ENCODE data around the gene STAT5B. TPM values are rescaled to one million over a fixed set of nuclear protein-coding genes. Genes with fewer than 3 reads are reported as not detected.
A peak's percentile ranks its signal among the peaks of the same experiment; 100 is the strongest.

The STAT5B gene
- total and polyA plus RNA-seq, 9 of the 15 experiments (the other 6 are each of a cell fraction or from before 2014, with no cell fraction given), result 20.8 to 176 (median 92.4) TPM

- WGBS (ENCODE audit: insufficient coverage, low coverage, missing lambda C conversion rate), result under 1% methylated on average over 42 of the region's 44 CpGs
- Histone ChIP-seq H3K4me2 (ENCODE audit: insufficient read depth, low read length) (peak overlapping the region; percentile 79), H3K4me1 (replicated peaks in 1 of 2; ENCODE audit: control insufficient read depth in 2 of 2, insufficient read depth in 2 of 2, low read length in 2 of 2) (peaks cover 16 to 28% of the 10 kb centered on the region in 2 experiments; a peak in 4 of 5 replicates), H3K4me3 (peak overlapping the region; percentile 81), H4K20me1 (replicated peaks; ENCODE audit: control insufficient read depth, insufficient read depth, low read length) (no peaks in the 10 kb centered on the region), H3K9me1 (ENCODE audit: control insufficient read depth, insufficient read depth, low read length) (no peaks in the 10 kb centered on the region), H3K79me2 (ENCODE audit: control insufficient read depth, insufficient read depth, low read length) (peaks cover 76% of the 10 kb centered on the region), H2AFZ (ENCODE audit: low read depth, low read length) (peak overlapping the region; percentile 41; the same call in 1 of the 2 replicates), H3K27me3 (ENCODE audit: control insufficient read depth in 2 of 2, insufficient read depth in 2 of 2, low read length in 2 of 2) (no peaks in the 10 kb centered on the region), H3K27ac (ENCODE audit: extremely low read depth, low read depth, low read length) (peak overlapping the region; percentile 93), H3K9me3 (replicated peaks; ENCODE audit: control insufficient read depth, insufficient read depth, low read depth, low read length) (no peaks in the 10 kb centered on the region), H3K36me3 (ENCODE audit: control insufficient read depth, insufficient read depth, low read length) (peaks cover 29% of the 10 kb centered on the region), H3K9ac (ENCODE audit: insufficient read depth in 1 of 2, low read depth in 2 of 2, low read length in 2 of 2) (peak overlapping the region; percentile 92 to 95)
- intact Hi-C loops (cut with micrococcal nuclease) (no loop called here), in situ Hi-C loops (cut with MboI) (no loop called here)
- BruUV-seq (replicated peaks), result TSS peak; percentile 71
- DNase-seq (ENCODE audit: extremely low read depth in 1 of 4, low spot score in 3 of 4) (peak; percentile 67 to 93 (median 75)), FAIRE-seq (peak; percentile 80), ATAC-seq (peak; percentile 53)
- CTCF ChIA-PET (ENCODE audit: low intra/inter-chr PET ratio), result no interaction called here
- POLR2A ChIA-PET, result interaction anchor here (0.7 to 5.8 kb wide), 9 partner anchors 8 to 240 kb away, joined by 3 to 41 read pairs (median 4); partner anchors contain the start of genes STAT3 and STAT5A
- no peak for TF ChIP-seq TRIM28 (IDR thresholded peaks at IDR 0.05)
- TF ChIP-seq ZEB2 (IDR thresholded peaks at IDR 0.05), result peak; percentile 26; the same call in 1 of the 2 replicates
- TF ChIP-seq HDAC1 (IDR thresholded peaks at IDR 0.05), result peak in 1 of 2 experiments; percentile 32; a peak in 1 of 4 replicates
- TF ChIP-seq ZFX (CRISPR knock-in tag; IDR thresholded peaks at IDR 0.05), result peak; percentile 38
- TF ChIP-seq KDM4B (IDR thresholded peaks at IDR 0.05; ENCODE audit: borderline replicate concordance in 2 of 2, low read depth in 1 of 2), result 0 out of 4 replicates have a peak, but pooled peaks of 1 of the 2 experiments have one; percentile 3
- TF ChIP-seq DPF2 (IDR thresholded peaks at IDR 0.05), result peak; percentile 90
- TF ChIP-seq ZNF347 (CRISPR knock-in tag; IDR thresholded peaks at IDR 0.05; ENCODE audit: low read depth), result no peak
- peak; percentile 69 for TF ChIP-seq NFE2 (IDR thresholded peaks at IDR 0.05; ENCODE audit: low read depth)
- 0 out of 2 replicates have a peak, but pooled peaks have one; percentile 49 for TF ChIP-seq NFATC3 (IDR thresholded peaks at IDR 0.05)
- TF ChIP-seq MXI1 (IDR thresholded peaks at IDR 0.05; ENCODE audit: low read depth, low read length), result peak; percentile 32; the same call in 1 of the 2 replicates
- TF ChIP-seq ZNF41 (CRISPR knock-in tag; conservative IDR thresholded peaks at IDR 0.05), result 0 out of 2 replicates have a peak, but pooled peaks have one; percentile 27
- TF ChIP-seq ZNF766 (CRISPR knock-in tag; conservative IDR thresholded peaks at IDR 0.05), result peak; percentile 59
- peak; percentile 95 for TF ChIP-seq JUND (IDR thresholded peaks at IDR 0.05; ENCODE audit: borderline replicate concordance, low read depth, low read length)
- peak; percentile 88; the same call in 2 of the 3 replicates for TF ChIP-seq JUND (tag; IDR thresholded peaks at IDR 0.05; ENCODE audit: borderline replicate concordance, low read depth, low read length)
- 0 out of 2 replicates have a peak, but pooled peaks have one; percentile 57 for TF ChIP-seq SRSF3 (IDR thresholded peaks at IDR 0.05; ENCODE audit: insufficient read depth, low read length)
- peak; percentile 24; the same call in 1 of the 2 replicates for TF ChIP-seq TFAP4 (CRISPR knock-in tag; IDR thresholded peaks at IDR 0.05; ENCODE audit: borderline replicate concordance)
- no peak for TF ChIP-seq CREB1 (IDR thresholded peaks at IDR 0.05)
- peak; percentile 33; the same call in 1 of the 2 replicates for TF ChIP-seq CREB1 (CRISPR knock-in tag; IDR thresholded peaks at IDR 0.05)
- peak; percentile 89 to 90 for TF ChIP-seq MNT (conservative IDR thresholded peaks at IDR 0.05)
- TF ChIP-seq NR4A1 (CRISPR knock-in tag; IDR thresholded peaks at IDR 0.05), result no peak
- 0 out of 2 replicates have a peak, but pooled peaks have one; percentile 56 for TF ChIP-seq NR4A1 (tag; IDR thresholded peaks at IDR 0.05)
These were observed 584 bp upstream of the STAT5B start for GRCh38 chr17:42276609-42277341.

Data from K562 (cell line).